Right cardiac atrium (tissue), 5 donors: Measurements from ENCODE around the gene MEGF11. TPM values are rescaled to one million over a fixed set of nuclear protein-coding genes. Genes with fewer than 3 reads are reported as not detected.

Experiments
- ATAC-seq, 2 donors: fragments of 200-7000 bp; cut with Tn5 transposase; one replicate each; pipeline versions ENCODE4 v1.8.0 to v1.9.1; 2020; ENCODE audit warnings: moderate library complexity in 2 of 2, mild to moderate bottlenecking in 1 of 2
- DNase-seq, 3 donors: peaks; one replicate each; pipeline ENCODE4 v3.0.0-alpha.2; 2020
- H3K27ac ChIP-seq: one replicate; pipeline ENCODE4 v1.5.1; 2013; ENCODE audit warnings: mild to moderate bottlenecking, low read length, control low read depth, moderate library complexity
- H3K27me3 ChIP-seq: one replicate; pipeline ENCODE4 v1.6.1; 2013; ENCODE audit not compliant: control insufficient read depth, insufficient read depth
- H3K4me1 ChIP-seq: one replicate; pipeline ENCODE4 v1.6.1; 2013; ENCODE audit warnings: low read length; ENCODE audit not compliant: control insufficient read depth, insufficient read depth
- H3K4me3 ChIP-seq: one replicate; pipeline ENCODE4 v1.5.1; 2013; ENCODE audit warnings: low read length, control low read depth
- H3K9me3 ChIP-seq: one replicate; pipeline ENCODE4 v1.6.1; 2013; ENCODE audit warnings: low read length; ENCODE audit not compliant: control insufficient read depth
- WGBS: extraction: QIAGEN DNeasy Blood & Tissue Kit; methylation state at CpG from one replicate; pipeline ENCODE4 v1.1.7; 2013; 5-methylcytosine and 5-hydroxymethylcytosine counted together
- intact Hi-C, 4 donors: fragments of 100-400 bp; cut with DNase I; formaldehyde crosslinking; loops; one replicate each; pipeline versions ENCODE4 v1.11.0 to v1.14.0; 2022 to 2023
- polyA plus RNA-seq: library from polyadenylated mRNA; stranded (reverse); fragments of 200-250 nt; gene quantifications from one replicate; pipeline ENCODE4 v1.2.3, GENCODE V29; 2013
- total RNA-seq, 4 donors: library from RNA; stranded (reverse); fragmentation: NEBNext Ultra II Directional; extraction: Animal tissue kit (Norgen Biotek cat#: 25700); gene quantifications; one replicate each; pipeline ENCODE4 v1.2.1, GENCODE V29; 2021
- donor health status: healthy with polysubstance abuse.
- donor health status: DM: no; HTN: yes; CAD: no.
- donor health status: DM: no; HTN: no; CAD: no.
- donor health status: DM: no; HTN: yes; CAD: no; lungs with severe emphysema.
- donor health status: DM: yes; HTN: yes; CAD: no.

The MEGF11 gene
- total and polyA plus RNA-seq, 5 donors = 0.08 to 0.11 (median 0.11) TPM; not detected in 2

- H3K4me1 ChIP-seq = peaks cover 2% of the 10 kb centered on the region
- H3K27me3 ChIP-seq = no peaks in the 10 kb centered on the region
- H3K9me3 ChIP-seq = no peaks in the 10 kb centered on the region
- no peak for DNase-seq
- no peak overlapping the region for H3K4me3 ChIP-seq
- 60% methylated on average over 2 of the region's 2 CpGs for WGBS
- intact Hi-C loops = no loop called here
- no peak for ATAC-seq
- no peak overlapping the region for H3K27ac ChIP-seq
Measured at GRCh38 chr15:65901336-65901735, 352.2 kb downstream of the MEGF11 start.

GRCh38 chr15:65900488-65900887 lies 353.1 kb downstream of the MEGF11 start:
- Histone ChIP-seq H3K27ac (no peak overlapping the region), H3K27me3 (no peaks in the 10 kb centered on the region), H3K4me1 (peaks cover 2% of the 10 kb centered on the region), H3K9me3 (no peaks in the 10 kb centered on the region), H3K4me3 (no peak overlapping the region)
- ATAC-seq = no peak
- WGBS = 91% methylated on average over 3 of the region's 3 CpGs
- no peak for DNase-seq
- intact Hi-C loops = no loop called here

GRCh38 chr15:65896236-65896635 lies 357.3 kb downstream of the MEGF11 start:
- no peaks in the 10 kb centered on the region for H3K9me3 ChIP-seq
- DNase-seq (no peak), ATAC-seq (no peak)
- no peaks in the 10 kb centered on the region for H3K4me1 ChIP-seq
- H3K27ac ChIP-seq = no peak overlapping the region
- H3K4me3 ChIP-seq = no peak overlapping the region
- no peaks in the 10 kb centered on the region for H3K27me3 ChIP-seq
- 33% methylated on average over 2 of the region's 2 CpGs for WGBS
- intact Hi-C loops = no loop called here

DNA sequence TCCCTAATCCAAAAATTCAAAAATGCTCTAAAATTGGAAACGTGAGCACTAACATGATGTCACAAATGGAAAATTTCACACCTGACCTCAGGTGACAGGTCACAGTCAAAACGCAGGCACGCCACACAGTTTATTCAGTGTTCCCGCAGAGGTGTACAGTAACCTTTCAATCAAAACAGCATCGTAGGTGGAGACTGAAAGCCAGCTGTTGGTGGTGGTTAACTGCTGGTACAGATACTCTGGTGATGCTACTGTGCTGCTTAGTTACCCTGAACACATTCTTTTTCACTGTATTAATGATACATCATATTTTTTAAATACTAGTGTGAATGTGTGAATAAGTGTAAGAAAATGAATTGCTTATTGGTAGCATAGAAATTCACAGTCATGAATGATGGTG lies 360.5 kb downstream of the MEGF11 start:
- ATAC-seq = no peak
- no peak overlapping the region for H3K4me3 ChIP-seq
- no peaks in the 10 kb centered on the region for H3K9me3 ChIP-seq
- no peak overlapping the region for H3K27ac ChIP-seq
- no peaks in the 10 kb centered on the region for H3K4me1 ChIP-seq
- intact Hi-C loops = no loop called here
- no peaks in the 10 kb centered on the region for H3K27me3 ChIP-seq
- DNase-seq = no peak
- WGBS = 89% methylated on average over 5 of the region's 5 CpGs

- intact Hi-C loops = no loop called here
- Histone ChIP-seq H3K27me3 (no peaks in the 10 kb centered on the region), H3K4me3 (no peak overlapping the region), H3K27ac (no peak overlapping the region), H3K4me1 (no peaks in the 10 kb centered on the region), H3K9me3 (no peaks in the 10 kb centered on the region)
- ATAC-seq = no peak
- WGBS = 60% methylated on average over 3 of the region's 3 CpGs
- no peak for DNase-seq
Measured at GRCh38 chr15:65888981-65889380, 364.6 kb downstream of the MEGF11 start.

- WGBS = 87% methylated on average over 3 of the region's 3 CpGs
- intact Hi-C loops = no loop called here
- H3K27me3 ChIP-seq = no peaks in the 10 kb centered on the region
- no peaks in the 10 kb centered on the region for H3K4me1 ChIP-seq
- no peak overlapping the region for H3K4me3 ChIP-seq
- no peaks in the 10 kb centered on the region for H3K9me3 ChIP-seq
- H3K27ac ChIP-seq = no peak overlapping the region
- ATAC-seq (no peak), DNase-seq (no peak)
Measured at GRCh38 chr15:65887565-65887964, 366.0 kb downstream of the MEGF11 start.

DNA sequence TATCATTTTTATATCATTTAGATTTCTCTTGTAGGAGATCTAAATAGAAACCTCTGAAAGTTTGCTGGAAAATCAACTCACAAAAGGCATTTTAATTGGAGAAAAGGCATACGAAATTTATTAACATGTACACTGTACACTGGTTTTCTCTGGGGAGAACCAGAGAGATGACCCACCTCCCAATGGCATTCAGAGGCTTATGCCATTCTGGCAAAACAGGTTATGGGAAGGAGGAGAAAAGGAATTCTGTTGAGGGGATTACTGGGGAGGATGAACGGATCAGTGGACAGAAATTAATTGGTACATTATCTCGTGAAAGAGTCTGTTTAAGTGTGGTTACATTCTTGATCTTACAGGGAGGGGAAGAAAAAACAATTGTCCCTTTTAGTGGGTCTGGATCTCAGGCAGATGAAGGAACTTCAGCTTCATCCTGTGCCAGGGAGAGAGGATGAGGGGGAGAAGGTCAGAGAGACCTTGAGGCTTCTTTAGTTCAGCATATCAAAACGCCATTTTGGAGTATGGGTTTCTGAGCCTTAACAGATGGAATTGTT lies 367.8 kb downstream of the MEGF11 start:
- no peak for ATAC-seq
- no peak for DNase-seq
- H3K9me3 ChIP-seq = no peaks in the 10 kb centered on the region
- no peak overlapping the region for H3K27ac ChIP-seq
- intact Hi-C loops = no loop called here
- no peak overlapping the region for H3K4me3 ChIP-seq
- H3K4me1 ChIP-seq = no peaks in the 10 kb centered on the region
- 60% methylated on average over 4 of the region's 4 CpGs for WGBS
- H3K27me3 ChIP-seq = no peaks in the 10 kb centered on the region

GRCh38 chr15:65884511-65884910 lies 369.0 kb downstream of the MEGF11 start:
- no peak overlapping the region for H3K4me3 ChIP-seq
- no peaks in the 10 kb centered on the region for H3K4me1 ChIP-seq
- H3K27ac ChIP-seq = no peak overlapping the region
- H3K9me3 ChIP-seq = no peaks in the 10 kb centered on the region
- ATAC-seq = no peak
- no peaks in the 10 kb centered on the region for H3K27me3 ChIP-seq
- intact Hi-C loops = no loop called here
- DNase-seq = no peak

GRCh38 chr15:65883571-65883970 lies 370.0 kb downstream of the MEGF11 start:
- no peaks in the 10 kb centered on the region for H3K27me3 ChIP-seq
- 93% methylated on average over 6 of the region's 6 CpGs for WGBS
- ATAC-seq (no peak), DNase-seq (no peak)
- no peak overlapping the region for H3K4me3 ChIP-seq
- no peak overlapping the region for H3K27ac ChIP-seq
- intact Hi-C loops = no loop called here
- H3K9me3 ChIP-seq = no peaks in the 10 kb centered on the region
- H3K4me1 ChIP-seq = no peaks in the 10 kb centered on the region

DNA sequence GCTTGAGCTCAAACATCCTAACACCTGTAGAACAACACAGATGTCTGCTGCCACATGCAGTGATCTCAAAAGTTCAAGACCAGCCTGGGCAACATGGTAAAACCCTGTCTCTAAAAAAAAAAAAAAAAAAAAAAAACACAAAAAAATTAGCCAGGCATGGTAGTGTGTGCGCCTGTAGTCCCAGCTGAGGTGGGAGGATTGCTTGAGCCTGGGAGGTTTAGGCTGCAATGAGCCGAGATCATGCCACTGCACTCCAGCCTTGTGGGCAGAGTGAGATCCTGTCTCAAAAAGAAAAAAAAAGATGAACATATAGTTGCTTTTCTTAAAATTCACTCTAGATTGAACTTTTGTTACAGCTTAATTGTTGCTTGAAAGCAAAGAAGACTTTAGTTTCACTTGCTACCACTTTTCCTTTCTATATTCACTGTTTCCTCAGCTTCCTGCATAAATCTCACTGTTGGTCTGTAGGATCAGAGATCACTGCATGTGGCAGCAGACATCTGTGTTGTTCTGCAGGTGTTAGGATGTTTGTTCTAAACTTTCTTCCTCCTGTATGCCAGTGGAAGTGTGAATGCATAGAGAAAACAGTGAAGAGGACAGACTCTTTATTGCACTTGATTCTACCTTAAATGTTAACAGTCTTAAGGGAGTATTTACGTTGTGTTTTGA lies 371.6 kb downstream of the MEGF11 start:
- no peak overlapping the region for H3K27ac ChIP-seq
- DNase-seq (no peak), ATAC-seq (no peak)
- intact Hi-C loops = no loop called here
- H3K27me3 ChIP-seq = no peaks in the 10 kb centered on the region
- WGBS = 80% methylated on average over 3 of the region's 3 CpGs
- H3K4me1 ChIP-seq = no peaks in the 10 kb centered on the region
- no peak overlapping the region for H3K4me3 ChIP-seq
- H3K9me3 ChIP-seq = no peaks in the 10 kb centered on the region

DNA sequence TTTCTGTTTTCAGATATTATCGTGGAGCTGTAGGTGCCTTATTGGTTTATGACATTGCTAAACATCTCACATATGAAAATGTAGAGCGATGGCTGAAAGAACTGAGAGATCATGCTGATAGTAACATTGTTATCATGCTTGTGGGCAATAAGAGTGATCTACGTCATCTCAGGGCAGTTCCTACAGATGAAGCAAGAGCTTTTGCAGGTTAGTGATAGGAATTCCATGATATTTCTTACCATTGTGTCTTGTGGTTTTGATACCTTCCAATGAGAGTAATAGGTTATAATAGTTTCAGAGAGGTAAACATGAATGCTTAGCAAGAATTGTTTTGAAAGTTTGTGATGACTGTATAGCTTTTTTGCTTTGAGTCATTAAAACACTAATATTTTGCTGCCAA lies 375.8 kb downstream of the MEGF11 start:
- 92% methylated on average over 3 of the region's 3 CpGs for WGBS
- no peaks in the 10 kb centered on the region for H3K9me3 ChIP-seq
- DNase-seq (no peak), ATAC-seq (no peak)
- intact Hi-C loops = no loop called here
- H3K4me3 ChIP-seq = no peak overlapping the region
- H3K27me3 ChIP-seq = no peaks in the 10 kb centered on the region
- peaks cover 2% of the 10 kb centered on the region for H3K4me1 ChIP-seq
- H3K27ac ChIP-seq = no peak overlapping the region

- intact Hi-C loops = no loop called here
- no peak overlapping the region for H3K27ac ChIP-seq
- peaks cover 2% of the 10 kb centered on the region for H3K4me1 ChIP-seq
- H3K4me3 ChIP-seq = no peak overlapping the region
- 95% methylated on average over 1 of the region's 1 CpG for WGBS
- no peaks in the 10 kb centered on the region for H3K9me3 ChIP-seq
- H3K27me3 ChIP-seq = no peaks in the 10 kb centered on the region
- DNase-seq = no peak
- no peak for ATAC-seq
Measured at GRCh38 chr15:65875458-65875857, 378.1 kb downstream of the MEGF11 start.
